Osteoblast (primary cell): ENCODE results near the gene ARMC9. TPM values are rescaled to one million over a fixed set of nuclear protein-coding genes. Genes with fewer than 3 reads are reported as not detected.

Source experiments
- DNase-seq: peaks from one replicate; pipeline ENCODE4 v3.0.0; 2011; ENCODE audit warnings: low spot score, mixed read lengths; ENCODE audit not compliant: insufficient read length; ENCODE audit errors: missing footprints
- H2AFZ ChIP-seq: 2 replicates; pipeline ENCODE4 v1.6.0; 2011; ENCODE audit warnings: mild to moderate bottlenecking, low read length
- H3K27ac ChIP-seq: 2 replicates; pipeline ENCODE4 v1.5.1; 2011; ENCODE audit warnings: mild to moderate bottlenecking, low read depth, low read length, moderate library complexity
- H3K27me3 ChIP-seq: 2 replicates; pipeline ENCODE4 v1.6.0; 2012; ENCODE audit warnings: mild to moderate bottlenecking, control low read depth, inconsistent platforms, low read length, moderate library complexity; ENCODE audit not compliant: insufficient read depth
- H3K36me3 ChIP-seq: 2 replicates; pipeline ENCODE4 v1.5.1; 2011; ENCODE audit warnings: mild to moderate bottlenecking, low read length, control low read depth, moderate library complexity; ENCODE audit not compliant: insufficient read depth
- H3K4me1 ChIP-seq: 2 replicates; pipeline ENCODE4 v1.5.1; 2011; ENCODE audit warnings: mild to moderate bottlenecking, low read length, control low read depth, moderate library complexity; ENCODE audit not compliant: insufficient read depth
- H3K4me2 ChIP-seq: 2 replicates; pipeline ENCODE4 v1.6.0; 2011; ENCODE audit warnings: mild to moderate bottlenecking, low read length; ENCODE audit not compliant: insufficient read depth
- H3K4me3 ChIP-seq: fragments of 200-600 bp; sonication (generic); 3 replicates; pipeline ENCODE4 v1.5.1; 2012; ENCODE audit warnings: mild to moderate bottlenecking, low read length, inconsistent platforms; ENCODE audit not compliant: insufficient read depth
- H3K79me2 ChIP-seq: 2 replicates; pipeline ENCODE4 v1.6.0; 2012; ENCODE audit warnings: mild to moderate bottlenecking, low read length, control low read depth, inconsistent platforms; ENCODE audit not compliant: insufficient read depth
- H3K9me3 ChIP-seq: 2 replicates; pipeline ENCODE4 v1.5.1; 2011; ENCODE audit warnings: low read depth, low read length, control low read depth
- H4K20me1 ChIP-seq: 2 replicates; pipeline ENCODE4 v1.6.0; 2012; ENCODE audit warnings: mild to moderate bottlenecking, low read length, control low read depth; ENCODE audit not compliant: insufficient read depth
- CTCF ChIP-seq: IDR thresholded peaks from 2 replicates; pipeline ENCODE4 v1.5.1; 2011; ENCODE audit warnings: mild to moderate bottlenecking, low read depth, low read length, moderate library complexity; ENCODE audit errors: extremely low read depth
- total RNA-seq: library from RNA; depleted of rRNA; stranded (reverse); fragments of >200 nt; gene quantifications from 2 replicates; pipeline ENCODE4 v1.2.3, GENCODE V29; 2012

Gene ARMC9
- total RNA-seq, 1 donor, result 221 TPM

GRCh38 chr2:231315896-231316295 is 117.5 kb downstream of the ARMC9 start:
- Histone ChIP-seq H3K36me3 (peaks cover 16% of the 10 kb centered on the region), H3K4me2 (no peak overlapping the region), H3K4me1 (no peaks in the 10 kb centered on the region), H2AFZ (no peak overlapping the region), H3K4me3 (no peak overlapping the region), H3K27me3 (no peaks in the 10 kb centered on the region), H3K9me3 (no peaks in the 10 kb centered on the region), H4K20me1 (no peaks in the 10 kb centered on the region), H3K79me2 (no peaks in the 10 kb centered on the region), H3K27ac (no peak overlapping the region)
- no peak for TF ChIP-seq CTCF
- DNase-seq, result no peak

- DNase-seq, result no peak
- H3K9me3 ChIP-seq, result no peaks in the 10 kb centered on the region
- TF ChIP-seq CTCF, result no peak
- no peak overlapping the region for H3K4me2 ChIP-seq
- peaks cover 3% of the 10 kb centered on the region for H4K20me1 ChIP-seq
- H3K4me1 ChIP-seq, result no peaks in the 10 kb centered on the region
- H2AFZ ChIP-seq, result no peak overlapping the region
- H3K79me2 ChIP-seq, result no peaks in the 10 kb centered on the region
- H3K27ac ChIP-seq, result no peak overlapping the region
- H3K36me3 ChIP-seq, result peaks cover 18% of the 10 kb centered on the region
- H3K27me3 ChIP-seq, result no peaks in the 10 kb centered on the region
- H3K4me3 ChIP-seq, result no peak overlapping the region
Measured at GRCh38 chr2:231317579-231317978, 119.1 kb downstream of the ARMC9 start.

GRCh38 chr2:231318436-231318835 is 120.0 kb downstream of the ARMC9 start:
- peaks cover 19% of the 10 kb centered on the region for H3K36me3 ChIP-seq
- H3K4me3 ChIP-seq, result no peak overlapping the region
- H3K4me2 ChIP-seq, result no peak overlapping the region
- peaks cover 3% of the 10 kb centered on the region for H4K20me1 ChIP-seq
- H3K9me3 ChIP-seq, result no peaks in the 10 kb centered on the region
- no peak for TF ChIP-seq CTCF
- no peak overlapping the region for H2AFZ ChIP-seq
- H3K79me2 ChIP-seq, result no peaks in the 10 kb centered on the region
- H3K27me3 ChIP-seq, result no peaks in the 10 kb centered on the region
- no peak overlapping the region for H3K27ac ChIP-seq
- no peak for DNase-seq
- no peaks in the 10 kb centered on the region for H3K4me1 ChIP-seq

- H3K4me3 ChIP-seq, result no peak overlapping the region
- H3K27ac ChIP-seq, result no peak overlapping the region
- H3K79me2 ChIP-seq, result no peaks in the 10 kb centered on the region
- peaks cover 3% of the 10 kb centered on the region for H4K20me1 ChIP-seq
- H3K27me3 ChIP-seq, result no peaks in the 10 kb centered on the region
- H3K9me3 ChIP-seq, result no peaks in the 10 kb centered on the region
- no peak overlapping the region for H3K4me2 ChIP-seq
- no peak for TF ChIP-seq CTCF
- DNase-seq, result no peak
- peaks cover 19% of the 10 kb centered on the region for H3K36me3 ChIP-seq
- H2AFZ ChIP-seq, result no peak overlapping the region
- no peaks in the 10 kb centered on the region for H3K4me1 ChIP-seq
Measured at GRCh38 chr2:231318954-231319353, 120.5 kb downstream of the ARMC9 start.
